Measurements from ENCODE around the gene GNAS-AS1. TPM values are rescaled to one million over a fixed set of nuclear protein-coding genes. Genes with fewer than 3 reads are reported as not detected.

GNAS-AS1 gene
- total RNA-seq, 1 experiment from 2014 or later = 0.11 TPM

DNA sequence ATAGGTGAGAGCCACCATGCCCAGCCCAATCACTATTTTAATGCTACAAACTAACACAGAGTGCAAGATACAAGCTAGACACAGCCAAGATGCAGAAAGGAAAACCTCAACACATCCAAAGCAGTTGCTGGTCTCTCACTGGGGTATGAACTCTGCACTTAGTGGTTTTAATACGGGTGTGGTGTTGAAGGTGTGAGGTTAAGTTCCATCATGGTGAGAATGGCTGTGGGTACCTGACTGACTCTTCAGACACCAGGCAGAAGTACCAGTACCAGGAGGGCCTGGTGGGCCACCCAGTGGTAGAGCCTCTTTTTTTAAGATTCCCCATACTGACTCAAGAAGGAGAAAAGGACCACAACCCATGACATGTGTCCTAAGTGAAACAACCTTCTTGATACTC is 13.0 kb downstream of the GNAS-AS1 start:
- H3K9me2 ChIP-seq (replicated peaks; ENCODE audit: low read length) = no peaks in the 10 kb centered on the region
- no peaks in the 10 kb centered on the region for H3K79me2 ChIP-seq (ENCODE audit: low read length)
- no peak for TF ChIP-seq EZH2 (IDR thresholded peaks at IDR 0.05; ENCODE audit: low read length, unreplicated experiment)
- TF ChIP-seq, protein P1, sequence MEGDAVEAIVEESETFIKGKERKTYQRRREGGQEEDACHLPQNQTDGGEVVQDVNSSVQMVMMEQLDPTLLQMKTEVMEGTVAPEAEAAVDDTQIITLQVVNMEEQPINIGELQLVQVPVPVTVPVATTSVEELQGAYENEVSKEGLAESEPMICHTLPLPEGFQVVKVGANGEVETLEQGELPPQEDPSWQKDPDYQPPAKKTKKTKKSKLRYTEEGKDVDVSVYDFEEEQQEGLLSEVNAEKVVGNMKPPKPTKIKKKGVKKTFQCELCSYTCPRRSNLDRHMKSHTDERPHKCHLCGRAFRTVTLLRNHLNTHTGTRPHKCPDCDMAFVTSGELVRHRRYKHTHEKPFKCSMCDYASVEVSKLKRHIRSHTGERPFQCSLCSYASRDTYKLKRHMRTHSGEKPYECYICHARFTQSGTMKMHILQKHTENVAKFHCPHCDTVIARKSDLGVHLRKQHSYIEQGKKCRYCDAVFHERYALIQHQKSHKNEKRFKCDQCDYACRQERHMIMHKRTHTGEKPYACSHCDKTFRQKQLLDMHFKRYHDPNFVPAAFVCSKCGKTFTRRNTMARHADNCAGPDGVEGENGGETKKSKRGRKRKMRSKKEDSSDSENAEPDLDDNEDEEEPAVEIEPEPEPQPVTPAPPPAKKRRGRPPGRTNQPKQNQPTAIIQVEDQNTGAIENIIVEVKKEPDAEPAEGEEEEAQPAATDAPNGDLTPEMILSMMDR (conservative IDR thresholded peaks at IDR 0.05; ENCODE audit: low read depth, low read length) = no peak
- no peak for TF ChIP-seq EZH2phosphoT487 (IDR thresholded peaks at IDR 0.05; ENCODE audit: borderline replicate concordance, low read length)
- BruUV-seq (replicated peaks) = no TSS peak
- H3K27ac ChIP-seq (ENCODE audit: low read length) = no peak overlapping the region
- ATAC-seq = no peak
- peaks cover 52% of the 10 kb centered on the region for H3K27me3 ChIP-seq (ENCODE audit: low read length)
- H3K9ac ChIP-seq (ENCODE audit: low read length) = no peak overlapping the region
- intact Hi-C loops (cut with micrococcal nuclease) = loop anchor here (10.0 kb wide), 1 partner anchor 603 kb away; no protein-coding TSS in a partner anchor
- no peaks in the 10 kb centered on the region for H4K20me1 ChIP-seq (ENCODE audit: low read length)
- H3F3A ChIP-seq (ENCODE audit: low read length, unreplicated experiment) = no peaks in the 10 kb centered on the region
- ChIA-PET POLR2A (ENCODE audit: unreplicated experiment) (no interaction called here), CTCF (no interaction called here)
- no peak for DNase-seq
- H3K4me1 ChIP-seq (ENCODE audit: insufficient read depth, low read length) = no peaks in the 10 kb centered on the region
- no peak overlapping the region for H2AFZ ChIP-seq (ENCODE audit: low read length)
- H3K36me3 ChIP-seq (ENCODE audit: low read depth, low read length) = no peaks in the 10 kb centered on the region
- H3K4me2 ChIP-seq (ENCODE audit: low read length) = no peak overlapping the region
- H3K4me3 ChIP-seq (ENCODE audit: low read length) = no peak overlapping the region
- no peaks in the 10 kb centered on the region for H3K9me3 ChIP-seq (ENCODE audit: low read length)

DNA sequence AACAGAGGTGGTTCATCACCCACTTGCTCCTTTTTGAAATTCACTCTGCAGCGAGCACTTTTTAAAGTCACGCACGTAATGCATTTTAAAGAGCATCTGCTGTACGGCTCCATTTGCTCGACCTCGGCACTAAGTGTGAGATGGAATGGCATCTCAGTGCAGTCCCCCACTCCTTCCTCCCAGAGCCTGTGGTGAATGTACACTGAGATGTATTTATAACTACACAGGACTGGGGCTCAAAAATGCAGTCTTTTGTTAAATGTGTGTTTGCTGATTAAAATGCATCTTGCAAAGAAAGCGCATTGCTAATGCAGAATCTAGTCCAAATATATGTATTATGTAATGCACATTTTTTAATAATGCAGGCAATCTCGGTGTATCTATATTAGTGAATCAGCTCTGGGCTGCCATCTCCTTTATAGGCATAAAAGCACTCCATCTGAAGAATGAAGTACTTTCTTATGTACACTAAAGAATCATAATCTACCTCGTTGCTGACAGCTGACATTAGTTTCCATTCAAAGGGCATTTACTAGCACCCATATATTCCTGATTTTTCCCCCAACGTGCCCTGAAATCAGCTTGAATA is 14.0 kb downstream of the GNAS-AS1 start:
- H3K4me1 ChIP-seq (ENCODE audit: insufficient read depth, low read length) = no peaks in the 10 kb centered on the region
- H3K79me2 ChIP-seq (ENCODE audit: low read length) = no peaks in the 10 kb centered on the region
- H3K27me3 ChIP-seq (ENCODE audit: low read length) = peaks cover 56% of the 10 kb centered on the region
- no peaks in the 10 kb centered on the region for H3K9me3 ChIP-seq (ENCODE audit: low read length)
- no peak overlapping the region for H3K4me2 ChIP-seq (ENCODE audit: low read length)
- intact Hi-C loops (cut with micrococcal nuclease) = loop anchor here (10.0 kb wide), 1 partner anchor 602 kb away; no protein-coding TSS in a partner anchor
- no peaks in the 10 kb centered on the region for H4K20me1 ChIP-seq (ENCODE audit: low read length)
- no peak overlapping the region for H3K9ac ChIP-seq (ENCODE audit: low read length)
- H3F3A ChIP-seq (ENCODE audit: low read length, unreplicated experiment) = no peaks in the 10 kb centered on the region
- H3K4me3 ChIP-seq (ENCODE audit: low read length) = no peak overlapping the region
- H2AFZ ChIP-seq (ENCODE audit: low read length) = no peak overlapping the region
- H3K36me3 ChIP-seq (ENCODE audit: low read depth, low read length) = no peaks in the 10 kb centered on the region
- ChIA-PET POLR2A (ENCODE audit: unreplicated experiment) (interaction anchor here (0.5 kb wide), 1 partner anchor 185 kb away, joined by 19 read pairs; no protein-coding TSS in a partner anchor), CTCF (no interaction called here)
- no peak overlapping the region for H3K27ac ChIP-seq (ENCODE audit: low read length)
- H3K9me2 ChIP-seq (replicated peaks; ENCODE audit: low read length) = no peaks in the 10 kb centered on the region
- no TSS peak for BruUV-seq (replicated peaks)
- ATAC-seq (no peak), DNase-seq (no peak)
- no peak for TF ChIP-seq EZH2phosphoT487 (IDR thresholded peaks at IDR 0.05; ENCODE audit: borderline replicate concordance, low read length)
- no peak for TF ChIP-seq EZH2 (IDR thresholded peaks at IDR 0.05; ENCODE audit: low read length, unreplicated experiment)

DNA sequence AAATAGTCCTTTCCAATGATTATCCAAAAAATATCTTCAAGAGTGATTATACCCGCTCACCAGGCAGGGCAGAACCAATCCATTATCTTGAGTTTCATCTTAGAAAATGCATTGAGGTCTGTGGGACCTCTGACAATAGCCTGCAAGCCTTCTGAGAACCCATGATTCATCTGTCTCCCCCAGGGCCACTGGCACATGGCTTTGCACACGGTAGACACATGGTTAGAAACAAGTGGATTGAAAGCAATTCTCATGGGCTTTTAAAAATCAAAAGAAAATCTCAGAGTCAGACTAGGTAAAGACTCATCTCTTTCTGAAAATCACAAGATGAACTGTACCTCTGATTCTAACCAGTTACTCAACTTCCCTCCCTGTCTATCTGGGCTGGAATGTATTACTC is 15.5 kb downstream of the GNAS-AS1 start:
- DNase-seq (no peak), ATAC-seq (no peak)
- no peaks in the 10 kb centered on the region for H3K79me2 ChIP-seq (ENCODE audit: low read length)
- BruUV-seq (replicated peaks) = no TSS peak
- ChIA-PET POLR2A (ENCODE audit: unreplicated experiment) (no interaction called here), CTCF (no interaction called here)
- H4K20me1 ChIP-seq (ENCODE audit: low read length) = no peaks in the 10 kb centered on the region
- no peaks in the 10 kb centered on the region for H3K36me3 ChIP-seq (ENCODE audit: low read depth, low read length)
- no peaks in the 10 kb centered on the region for H3F3A ChIP-seq (ENCODE audit: low read length, unreplicated experiment)
- no peaks in the 10 kb centered on the region for H3K4me1 ChIP-seq (ENCODE audit: insufficient read depth, low read length)
- TF ChIP-seq, protein P1 (conservative IDR thresholded peaks at IDR 0.05; ENCODE audit: low read depth, low read length) = no peak
- TF ChIP-seq EZH2 (IDR thresholded peaks at IDR 0.05; ENCODE audit: low read length, unreplicated experiment) (no peak), EZH2phosphoT487 (IDR thresholded peaks at IDR 0.05; ENCODE audit: borderline replicate concordance, low read length) (no peak)
- no peak overlapping the region for H3K9ac ChIP-seq (ENCODE audit: low read length)
- no peaks in the 10 kb centered on the region for H3K9me3 ChIP-seq (ENCODE audit: low read length)
- no peak overlapping the region for H3K27ac ChIP-seq (ENCODE audit: low read length)
- H3K4me2 ChIP-seq (ENCODE audit: low read length) = no peak overlapping the region
- intact Hi-C loops (cut with micrococcal nuclease) = loop anchor here (10.0 kb wide), 1 partner anchor 600 kb away; no protein-coding TSS in a partner anchor
- no peak overlapping the region for H3K4me3 ChIP-seq (ENCODE audit: low read length)
- no peak overlapping the region for H2AFZ ChIP-seq (ENCODE audit: low read length)
- H3K27me3 ChIP-seq (ENCODE audit: low read length) = peaks cover 66% of the 10 kb centered on the region
- H3K9me2 ChIP-seq (replicated peaks; ENCODE audit: low read length) = no peaks in the 10 kb centered on the region
